K562 (cell line): ENCODE data around the gene PIH1D1. TPM values are rescaled to one million over a fixed set of nuclear protein-coding genes. Genes with fewer than 3 reads are reported as not detected.

Source experiments
- DNMT1 ChIP-seq: fragments of 450-650 bp; IDR thresholded peaks from 2 replicates; pipeline ENCODE4 v1.6.1; 2016; ENCODE audit warnings: antibody characterized with exemption, mild to moderate bottlenecking
- KLF6 ChIP-seq: fragments of 250-450 bp; sonication (Bioruptor Pico); IDR thresholded peaks from 2 replicates; pipeline ENCODE4 v1.4.0; 2020; ENCODE audit warnings: mild to moderate bottlenecking, moderate library complexity, borderline replicate concordance
- NFE2 ChIP-seq: IDR thresholded peaks from 2 replicates; pipeline ENCODE4 v1.6.1; 2014; ENCODE audit warnings: antibody characterized with exemption, low read depth
- SMAD1 ChIP-seq: fragments of 150-350 bp; IDR thresholded peaks from 2 replicates; pipeline ENCODE4 v1.6.1; 2014; ENCODE audit warnings: low read length, low read depth; ENCODE audit not compliant: partially characterized antibody
- SMAD3 ChIP-seq: fragments of 450-650 bp; formaldehyde crosslinking; conservative IDR thresholded peaks from 2 replicates; pipeline ENCODE4 v1.4.0; 2020; ENCODE audit warnings: mild to moderate bottlenecking
- ZFX ChIP-seq: sonication (generic); formaldehyde crosslinking; IDR thresholded peaks from 2 replicates; pipeline ENCODE4 v1.8.0; 2022; ENCODE audit warnings: mild to moderate bottlenecking, missing genetic modification reagents, moderate library complexity
- ZNF184 ChIP-seq: sonication (generic); formaldehyde crosslinking; IDR thresholded peaks from 2 replicates; pipeline ENCODE4 v1.5.0; 2020; ENCODE audit warnings: missing genetic modification reagents
- ZNF507 ChIP-seq: conservative IDR thresholded peaks from 2 replicates; pipeline ENCODE4 v1.6.1; 2017; ENCODE audit warnings: missing genetic modification characterization, missing compliant biosample characterization
- polyA plus RNA-seq, 8 experiments: library from polyadenylated mRNA; depleted of rRNA in 4 of 8; stranded (reverse) in 5 of 8; unstranded in 3 of 8; fragments of >200 nt; fragmentation: Nextera tagmentation in 2 of 8; fragmentation: Illumina TruSeq in 1 of 8; extraction: Ambion mirVana in 2 of 8; extraction: Trizol in 1 of 8; gene quantifications; 2 replicates each; pipeline versions ENCODE4 v1.2.1 to v1.2.3, GENCODE V29; 2011 to 2014; ENCODE audit warnings: inconsistent platforms in 1 of 8, missing spikeins in 1 of 8
- total RNA-seq, 7 experiments: library from RNA; depleted of rRNA in 6 of 7; stranded (reverse); fragments of >200 nt in 6 of 7; fragmentation: Illumina TruSeq in 2 of 7; extraction: Trizol in 2 of 7; gene quantifications; 2 replicates each; pipeline versions ENCODE4 v1.2.1 to v1.2.3, GENCODE V29; 2011 to 2021; ENCODE audit warnings: low replicate concordance in 1 of 7
- TF ChIP-seq, protein P1 (sequence below): fragments of 200-800 bp; sonication (Bioruptor generic); IDR thresholded peaks from 2 replicates; pipeline ENCODE4 v1.6.1; 2016; ENCODE audit warnings: missing genetic modification characterization, missing compliant biosample characterization
- TF ChIP-seq, protein P2 (sequence below), 2 experiments: fragments of 450-650 bp; formaldehyde crosslinking in 1 of 2; IDR thresholded peaks; 2 replicates each; pipeline versions ENCODE4 v1.4.0 to v1.6.1; 2014 to 2020; ENCODE audit warnings: mild to moderate bottlenecking in 2 of 2, borderline replicate concordance in 1 of 2, low read depth in 1 of 2
- TF ChIP-seq, protein P3 (sequence below): fragments of 450-650 bp; formaldehyde crosslinking; IDR thresholded peaks from 2 replicates; pipeline ENCODE4 v1.4.0; 2022; ENCODE audit warnings: missing genetic modification characterization

The PIH1D1 gene
- total and polyA plus RNA-seq, 9 of the 15 experiments (the other 6 are each of a cell fraction or from before 2014, with no cell fraction given): 26.5 to 224 (median 137) TPM

DNA sequence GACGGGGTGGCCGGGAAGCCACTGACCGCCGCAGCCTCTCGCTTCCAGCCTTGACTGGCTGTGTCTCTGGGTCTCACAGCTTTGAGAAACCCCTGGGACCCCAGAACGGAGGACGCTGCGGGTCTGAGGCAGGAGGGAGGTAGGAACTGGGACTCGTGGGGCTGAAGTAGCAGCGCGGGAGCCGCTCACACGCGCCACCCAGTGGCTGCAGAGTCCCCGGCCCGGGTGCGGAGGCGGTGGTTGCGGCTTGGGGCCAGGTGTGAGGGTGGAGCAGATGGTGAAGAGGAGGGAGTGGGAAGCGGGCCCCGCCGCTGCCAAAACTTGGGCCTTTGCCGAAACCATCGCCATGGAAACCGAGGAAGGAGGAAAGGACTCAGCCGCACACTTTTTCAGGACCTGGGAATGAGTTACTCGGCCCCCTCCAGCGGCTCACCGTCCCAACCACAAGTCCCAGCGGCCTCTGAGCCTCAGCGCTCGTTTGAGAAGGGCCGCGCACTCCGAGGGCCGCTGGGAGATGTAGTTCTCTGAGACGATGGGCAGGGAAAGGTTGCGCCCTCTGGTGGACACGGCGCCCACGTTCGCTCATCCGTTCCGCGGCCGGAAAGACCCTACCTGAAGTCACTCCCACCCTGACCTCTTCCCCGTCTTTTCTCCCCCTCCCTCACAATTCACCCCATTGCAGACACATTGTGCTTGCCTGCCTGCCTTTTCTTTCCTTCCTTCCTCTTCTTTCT, 8.1 kb downstream of the PIH1D1 start (continued):
- TF ChIP-seq, protein P1, sequence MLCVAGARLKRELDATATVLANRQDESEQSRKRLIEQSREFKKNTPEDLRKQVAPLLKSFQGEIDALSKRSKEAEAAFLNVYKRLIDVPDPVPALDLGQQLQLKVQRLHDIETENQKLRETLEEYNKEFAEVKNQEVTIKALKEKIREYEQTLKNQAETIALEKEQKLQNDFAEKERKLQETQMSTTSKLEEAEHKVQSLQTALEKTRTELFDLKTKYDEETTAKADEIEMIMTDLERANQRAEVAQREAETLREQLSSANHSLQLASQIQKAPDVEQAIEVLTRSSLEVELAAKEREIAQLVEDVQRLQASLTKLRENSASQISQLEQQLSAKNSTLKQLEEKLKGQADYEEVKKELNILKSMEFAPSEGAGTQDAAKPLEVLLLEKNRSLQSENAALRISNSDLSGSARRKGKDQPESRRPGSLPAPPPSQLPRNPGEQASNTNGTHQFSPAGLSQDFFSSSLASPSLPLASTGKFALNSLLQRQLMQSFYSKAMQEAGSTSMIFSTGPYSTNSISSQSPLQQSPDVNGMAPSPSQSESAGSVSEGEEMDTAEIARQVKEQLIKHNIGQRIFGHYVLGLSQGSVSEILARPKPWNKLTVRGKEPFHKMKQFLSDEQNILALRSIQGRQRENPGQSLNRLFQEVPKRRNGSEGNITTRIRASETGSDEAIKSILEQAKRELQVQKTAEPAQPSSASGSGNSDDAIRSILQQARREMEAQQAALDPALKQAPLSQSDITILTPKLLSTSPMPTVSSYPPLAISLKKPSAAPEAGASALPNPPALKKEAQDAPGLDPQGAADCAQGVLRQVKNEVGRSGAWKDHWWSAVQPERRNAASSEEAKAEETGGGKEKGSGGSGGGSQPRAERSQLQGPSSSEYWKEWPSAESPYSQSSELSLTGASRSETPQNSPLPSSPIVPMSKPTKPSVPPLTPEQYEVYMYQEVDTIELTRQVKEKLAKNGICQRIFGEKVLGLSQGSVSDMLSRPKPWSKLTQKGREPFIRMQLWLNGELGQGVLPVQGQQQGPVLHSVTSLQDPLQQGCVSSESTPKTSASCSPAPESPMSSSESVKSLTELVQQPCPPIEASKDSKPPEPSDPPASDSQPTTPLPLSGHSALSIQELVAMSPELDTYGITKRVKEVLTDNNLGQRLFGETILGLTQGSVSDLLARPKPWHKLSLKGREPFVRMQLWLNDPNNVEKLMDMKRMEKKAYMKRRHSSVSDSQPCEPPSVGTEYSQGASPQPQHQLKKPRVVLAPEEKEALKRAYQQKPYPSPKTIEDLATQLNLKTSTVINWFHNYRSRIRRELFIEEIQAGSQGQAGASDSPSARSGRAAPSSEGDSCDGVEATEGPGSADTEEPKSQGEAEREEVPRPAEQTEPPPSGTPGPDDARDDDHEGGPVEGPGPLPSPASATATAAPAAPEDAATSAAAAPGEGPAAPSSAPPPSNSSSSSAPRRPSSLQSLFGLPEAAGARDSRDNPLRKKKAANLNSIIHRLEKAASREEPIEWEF: no peak
- TF ChIP-seq, protein P2, sequence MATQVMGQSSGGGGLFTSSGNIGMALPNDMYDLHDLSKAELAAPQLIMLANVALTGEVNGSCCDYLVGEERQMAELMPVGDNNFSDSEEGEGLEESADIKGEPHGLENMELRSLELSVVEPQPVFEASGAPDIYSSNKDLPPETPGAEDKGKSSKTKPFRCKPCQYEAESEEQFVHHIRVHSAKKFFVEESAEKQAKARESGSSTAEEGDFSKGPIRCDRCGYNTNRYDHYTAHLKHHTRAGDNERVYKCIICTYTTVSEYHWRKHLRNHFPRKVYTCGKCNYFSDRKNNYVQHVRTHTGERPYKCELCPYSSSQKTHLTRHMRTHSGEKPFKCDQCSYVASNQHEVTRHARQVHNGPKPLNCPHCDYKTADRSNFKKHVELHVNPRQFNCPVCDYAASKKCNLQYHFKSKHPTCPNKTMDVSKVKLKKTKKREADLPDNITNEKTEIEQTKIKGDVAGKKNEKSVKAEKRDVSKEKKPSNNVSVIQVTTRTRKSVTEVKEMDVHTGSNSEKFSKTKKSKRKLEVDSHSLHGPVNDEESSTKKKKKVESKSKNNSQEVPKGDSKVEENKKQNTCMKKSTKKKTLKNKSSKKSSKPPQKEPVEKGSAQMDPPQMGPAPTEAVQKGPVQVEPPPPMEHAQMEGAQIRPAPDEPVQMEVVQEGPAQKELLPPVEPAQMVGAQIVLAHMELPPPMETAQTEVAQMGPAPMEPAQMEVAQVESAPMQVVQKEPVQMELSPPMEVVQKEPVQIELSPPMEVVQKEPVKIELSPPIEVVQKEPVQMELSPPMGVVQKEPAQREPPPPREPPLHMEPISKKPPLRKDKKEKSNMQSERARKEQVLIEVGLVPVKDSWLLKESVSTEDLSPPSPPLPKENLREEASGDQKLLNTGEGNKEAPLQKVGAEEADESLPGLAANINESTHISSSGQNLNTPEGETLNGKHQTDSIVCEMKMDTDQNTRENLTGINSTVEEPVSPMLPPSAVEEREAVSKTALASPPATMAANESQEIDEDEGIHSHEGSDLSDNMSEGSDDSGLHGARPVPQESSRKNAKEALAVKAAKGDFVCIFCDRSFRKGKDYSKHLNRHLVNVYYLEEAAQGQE (IDR thresholded peaks at IDR 0.05; ENCODE audit: borderline replicate concordance): peak; percentile 88
- TF ChIP-seq, protein P2 (CRISPR knock-in tag; IDR thresholded peaks at IDR 0.05; ENCODE audit: low read depth): 0 out of 2 replicates have a peak, but pooled peaks have one; percentile 48
- TF ChIP-seq SMAD1: no peak
- TF ChIP-seq, protein P3, sequence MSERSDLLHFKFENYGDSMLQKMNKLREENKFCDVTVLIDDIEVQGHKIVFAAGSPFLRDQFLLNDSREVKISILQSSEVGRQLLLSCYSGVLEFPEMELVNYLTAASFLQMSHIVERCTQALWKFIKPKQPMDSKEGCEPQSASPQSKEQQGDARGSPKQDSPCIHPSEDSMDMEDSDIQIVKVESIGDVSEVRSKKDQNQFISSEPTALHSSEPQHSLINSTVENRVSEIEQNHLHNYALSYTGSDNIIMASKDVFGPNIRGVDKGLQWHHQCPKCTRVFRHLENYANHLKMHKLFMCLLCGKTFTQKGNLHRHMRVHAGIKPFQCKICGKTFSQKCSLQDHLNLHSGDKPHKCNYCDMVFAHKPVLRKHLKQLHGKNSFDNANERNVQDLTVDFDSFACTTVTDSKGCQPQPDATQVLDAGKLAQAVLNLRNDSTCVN (CRISPR knock-in tag): no peak
- no peak for TF ChIP-seq DNMT1
- peak; percentile 61 for TF ChIP-seq ZFX
- TF ChIP-seq ZNF184: no peak
- no peak for TF ChIP-seq KLF6
- TF ChIP-seq NFE2: 0 out of 2 replicates have a peak, but pooled peaks have one; percentile 2
- TF ChIP-seq ZNF507 (tag): no peak
- 0 out of 2 replicates have a peak, but pooled peaks have one; percentile 35 for TF ChIP-seq SMAD3 (CRISPR knock-in tag)
